Endometrial microvascular endothelial cells (primary cell): ENCODE data around the gene MRPL45. TPM values are rescaled to one million over a fixed set of nuclear protein-coding genes. Genes with fewer than 3 reads are reported as not detected.

ENCODE experiments used
- in situ Hi-C: cut with HindIII; loops from 2 replicates; pipeline ENCODE4 v1.10.0; 2017; ENCODE audit warnings: low sequenced_read_pairs, low pct_unique_long_range_greater_than_20kb; ENCODE audit errors: inconsistent ontology term
- total RNA-seq: library from RNA; depleted of rRNA; stranded (reverse); fragments of >200 nt; gene quantifications from one replicate; pipeline ENCODE4 v1.2.3, GENCODE V29; 2015; ENCODE audit errors: inconsistent ontology term

Gene MRPL45
- total RNA-seq, 1 donor from 2014 or later, result 35.7 TPM

DNA sequence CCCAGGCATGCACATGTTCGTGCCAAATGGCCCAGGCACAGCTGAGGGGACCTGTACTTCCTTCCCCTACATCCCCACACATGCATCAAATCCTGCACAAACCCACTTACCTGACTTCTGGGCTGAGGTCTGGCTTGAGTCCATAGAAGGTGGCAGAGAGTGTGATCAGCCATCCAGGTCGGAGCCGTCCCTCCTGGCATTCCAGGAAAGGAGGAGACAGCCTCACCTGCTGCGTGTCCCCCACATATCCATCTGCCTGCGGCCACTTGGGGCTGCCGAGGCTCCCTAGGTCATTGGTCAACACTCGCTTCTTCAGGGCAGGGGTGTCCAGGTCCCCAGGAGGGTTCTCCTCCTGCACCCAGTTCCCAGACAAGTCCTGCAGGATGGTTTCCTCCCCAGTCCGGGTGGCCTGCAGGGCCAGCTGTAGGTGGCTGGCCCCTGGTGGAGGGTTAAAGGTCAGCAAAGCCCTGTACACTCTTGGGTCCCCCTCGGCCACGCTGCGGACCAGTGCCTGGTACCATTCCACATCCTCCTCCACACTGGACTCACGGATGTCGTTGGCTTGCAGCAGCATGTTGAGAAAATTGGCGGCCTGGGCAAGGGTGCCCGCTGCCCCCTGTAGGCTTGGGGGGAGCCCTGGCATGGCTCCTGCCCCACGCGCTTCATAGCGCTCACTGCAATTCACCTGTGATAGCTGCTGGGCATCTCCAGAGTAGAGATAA, 46.1 kb downstream of the MRPL45 start:
- in situ Hi-C loops, result no loop called here

DNA sequence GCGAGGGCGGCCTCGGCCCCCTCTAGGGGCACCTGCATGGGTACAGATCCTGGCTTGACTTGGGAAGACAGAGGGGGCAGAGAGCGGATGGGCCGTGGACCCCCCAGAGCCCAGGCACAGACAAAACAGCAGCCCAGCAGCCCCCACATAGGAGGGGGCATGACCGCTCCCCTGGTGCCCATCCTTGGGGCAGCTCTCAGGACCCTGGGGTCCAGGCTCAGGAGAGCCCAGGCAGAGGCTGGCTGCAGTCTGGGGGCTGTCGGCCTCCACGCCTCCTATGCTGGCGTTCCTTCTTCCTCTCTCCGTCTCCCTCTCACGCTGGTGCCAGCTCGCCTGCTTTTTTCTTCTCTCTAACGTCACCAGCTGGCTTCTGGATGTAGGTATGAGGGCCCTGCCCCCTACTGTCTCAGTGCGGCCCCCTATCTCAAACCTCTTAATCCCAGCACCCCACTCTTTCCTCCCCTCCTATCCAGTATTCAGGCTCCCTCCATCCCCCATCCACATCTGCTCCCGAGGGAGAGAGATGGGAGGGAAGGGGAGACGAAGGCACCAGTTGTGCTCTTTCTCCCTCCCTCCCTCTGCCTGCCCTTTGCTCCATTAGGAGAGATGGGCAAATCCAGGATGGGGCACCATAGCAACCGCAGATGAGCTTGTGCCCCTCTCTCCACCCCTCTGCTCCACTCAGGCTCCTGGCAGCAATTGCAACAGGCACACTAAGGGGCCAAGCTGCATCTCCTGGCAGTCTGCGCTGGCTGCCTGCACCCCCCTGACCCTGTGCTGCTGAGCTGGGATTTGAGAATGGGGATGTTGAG, 46.8 kb downstream of the MRPL45 start, which contains the start of gene GPR179:
Gene GPR179, minus strand, starts transcription at position 349 of the 812 bp plus-strand sequence. Its CDS starts 167 bp downstream, at position 182.
- in situ Hi-C loops, result no loop called here

DNA sequence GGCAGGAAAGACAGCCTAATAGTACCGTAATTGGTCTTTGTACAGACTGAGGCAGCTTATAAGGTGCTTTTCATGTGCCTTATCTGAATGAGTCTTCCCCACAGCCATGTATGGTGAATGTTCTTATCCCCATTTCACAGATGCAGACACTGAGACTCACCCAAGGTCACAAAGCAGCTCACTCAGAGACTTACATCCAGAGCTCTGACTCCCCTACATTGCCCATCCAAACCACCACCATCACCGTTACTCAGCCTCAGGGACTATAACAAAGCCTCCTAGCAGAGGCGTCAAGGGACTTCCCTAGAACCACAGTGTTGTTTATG, 47.4 kb downstream of the MRPL45 start:
- in situ Hi-C loops, result no loop called here

DNA sequence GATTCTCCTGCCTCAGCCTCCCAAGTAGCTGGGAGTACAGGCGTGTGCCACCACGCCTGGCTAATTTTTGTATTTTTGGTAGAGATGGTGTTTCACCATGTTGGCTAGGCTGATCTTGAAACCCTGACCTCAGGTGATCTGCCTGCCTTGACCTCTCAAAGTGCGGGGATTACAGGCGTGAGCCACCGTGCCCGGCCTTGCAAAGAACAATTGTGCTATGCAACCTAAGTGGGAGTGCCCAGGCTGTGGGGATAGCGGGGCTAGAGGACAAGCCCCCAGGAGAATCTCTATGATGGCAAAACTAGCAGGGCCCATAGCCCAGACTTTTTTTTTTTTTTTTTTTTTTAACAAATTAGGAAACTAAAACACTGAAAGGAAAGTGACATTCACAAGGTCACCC, 48.8 kb downstream of the MRPL45 start:
- in situ Hi-C loops, result no loop called here

DNA sequence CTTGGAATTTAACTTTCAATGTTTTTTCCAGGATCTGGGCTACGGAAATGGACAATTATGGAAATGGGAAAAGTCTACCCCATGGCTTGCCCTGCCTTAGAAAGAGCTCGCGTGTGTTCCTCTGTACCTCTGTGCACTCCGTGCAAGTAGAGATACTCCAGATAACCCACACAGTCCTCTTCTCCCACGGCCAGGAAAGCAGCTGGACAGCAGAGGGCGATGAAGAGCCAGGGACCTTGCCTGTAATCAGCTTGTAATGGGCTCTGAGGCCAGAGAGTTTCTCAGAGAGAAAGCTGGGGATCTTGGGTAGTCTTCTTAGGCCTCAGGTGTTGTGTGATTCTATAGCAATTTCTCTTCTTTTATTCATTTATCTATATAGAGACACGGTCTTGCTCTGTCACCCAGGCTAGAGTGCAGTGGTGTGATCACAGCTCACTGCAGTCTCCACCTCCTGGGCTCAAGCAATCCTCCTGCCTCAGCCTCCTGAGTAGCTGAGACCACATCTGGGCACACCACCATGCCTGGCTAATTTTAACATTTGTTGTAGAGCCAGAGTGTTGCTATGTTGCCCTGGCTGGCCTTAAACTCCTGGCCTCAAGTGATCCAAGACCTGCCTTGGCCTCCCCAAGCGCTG, 52.2 kb downstream of the MRPL45 start:
- in situ Hi-C loops, result no loop called here

DNA sequence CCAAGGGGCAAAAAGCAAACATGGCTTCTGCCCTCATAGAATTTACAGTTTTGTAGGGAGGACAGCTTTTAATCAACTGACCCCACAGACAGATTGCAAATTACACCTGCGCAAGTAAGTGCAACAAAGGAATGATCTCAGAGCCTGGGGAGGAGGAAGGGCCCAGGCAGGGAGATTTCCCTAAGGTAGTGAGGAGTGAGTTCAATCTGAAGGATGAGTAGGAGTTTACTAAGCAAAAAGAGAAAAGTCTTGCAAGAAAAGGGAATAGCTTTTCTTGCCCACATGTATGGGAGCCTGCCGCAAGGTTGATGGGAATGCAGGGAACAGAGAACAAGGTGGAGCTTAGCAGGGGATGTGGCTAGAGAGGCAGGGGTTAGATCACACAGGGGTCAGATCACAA, 53.1 kb downstream of the MRPL45 start:
- in situ Hi-C loops, result no loop called here

DNA sequence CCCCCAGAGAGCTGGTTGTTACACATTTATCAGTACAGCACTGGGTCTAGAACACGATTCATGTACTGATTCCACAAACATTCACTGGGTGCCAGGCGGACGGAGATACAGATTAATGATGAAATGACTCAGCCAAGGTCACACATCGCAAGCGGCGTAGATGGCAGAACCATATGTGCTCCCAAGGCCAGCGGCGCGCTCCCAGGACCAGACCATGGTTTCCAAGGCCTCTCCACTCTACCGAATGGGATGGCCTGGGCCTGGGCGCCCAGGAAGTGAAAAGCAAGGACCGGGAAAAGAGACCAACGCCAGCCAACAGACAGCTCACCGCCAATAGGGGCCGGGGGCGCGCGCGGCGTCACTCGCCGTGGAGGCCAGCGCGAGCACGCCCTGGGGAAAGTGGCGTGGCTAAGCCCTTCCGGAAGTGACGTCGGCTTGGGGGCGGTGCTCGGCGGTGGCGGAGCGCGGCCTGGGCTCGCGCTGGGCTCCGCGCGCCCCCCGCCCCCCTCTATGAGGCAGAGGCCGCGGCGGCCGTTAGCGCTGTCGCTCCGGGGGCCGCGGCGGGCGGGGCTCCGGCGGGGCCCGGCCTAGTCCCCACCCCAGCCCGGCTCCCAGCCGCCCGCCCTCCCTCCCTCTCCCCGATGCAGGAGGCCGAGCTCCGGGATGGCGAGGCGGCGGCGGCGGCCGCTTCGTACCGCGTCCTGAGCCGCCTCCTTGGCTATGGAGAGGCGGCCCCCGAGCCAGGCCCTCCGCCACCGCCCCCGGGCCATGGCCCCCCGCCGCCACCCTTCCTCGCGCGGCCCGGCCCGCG, 54.6 kb downstream of the MRPL45 start, which contains the start of gene SOCS7:
Gene SOCS7, plus strand, starts transcription at position 433 of the 811 bp plus-strand sequence. Its CDS starts 209 bp downstream, at position 642.
- in situ Hi-C loops, result no loop called here

DNA sequence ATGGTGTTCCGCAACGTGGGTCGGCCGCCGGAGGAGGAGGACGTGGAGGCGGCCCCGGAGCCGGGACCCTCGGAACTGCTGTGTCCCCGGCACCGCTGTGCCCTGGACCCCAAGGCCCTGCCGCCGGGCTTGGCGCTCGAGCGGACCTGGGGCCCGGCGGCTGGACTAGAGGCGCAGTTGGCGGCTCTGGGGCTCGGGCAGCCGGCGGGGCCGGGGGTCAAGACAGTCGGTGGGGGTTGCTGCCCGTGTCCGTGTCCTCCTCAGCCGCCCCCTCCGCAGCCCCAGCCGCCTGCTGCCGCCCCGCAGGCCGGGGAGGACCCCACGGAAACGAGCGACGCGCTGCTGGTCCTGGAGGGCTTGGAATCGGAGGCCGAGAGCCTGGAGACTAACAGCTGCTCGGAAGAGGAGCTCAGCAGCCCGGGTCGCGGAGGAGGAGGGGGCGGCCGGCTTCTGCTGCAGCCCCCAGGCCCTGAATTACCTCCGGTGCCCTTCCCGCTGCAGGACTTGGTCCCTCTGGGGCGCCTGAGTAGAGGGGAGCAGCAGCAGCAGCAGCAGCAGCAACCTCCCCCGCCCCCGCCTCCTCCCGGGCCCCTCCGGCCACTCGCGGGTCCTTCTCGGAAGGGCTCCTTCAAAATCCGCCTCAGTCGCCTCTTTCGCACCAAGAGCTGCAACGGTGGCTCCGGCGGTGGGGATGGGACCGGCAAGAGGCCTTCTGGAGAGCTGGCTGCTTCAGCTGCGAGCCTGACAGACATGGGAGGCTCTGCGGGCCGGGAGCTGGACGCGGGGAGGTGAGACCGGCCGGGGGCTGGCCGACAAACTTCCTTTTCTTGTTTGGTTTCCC, 55.5 kb downstream of the MRPL45 start:
- in situ Hi-C loops, result no loop called here

DNA sequence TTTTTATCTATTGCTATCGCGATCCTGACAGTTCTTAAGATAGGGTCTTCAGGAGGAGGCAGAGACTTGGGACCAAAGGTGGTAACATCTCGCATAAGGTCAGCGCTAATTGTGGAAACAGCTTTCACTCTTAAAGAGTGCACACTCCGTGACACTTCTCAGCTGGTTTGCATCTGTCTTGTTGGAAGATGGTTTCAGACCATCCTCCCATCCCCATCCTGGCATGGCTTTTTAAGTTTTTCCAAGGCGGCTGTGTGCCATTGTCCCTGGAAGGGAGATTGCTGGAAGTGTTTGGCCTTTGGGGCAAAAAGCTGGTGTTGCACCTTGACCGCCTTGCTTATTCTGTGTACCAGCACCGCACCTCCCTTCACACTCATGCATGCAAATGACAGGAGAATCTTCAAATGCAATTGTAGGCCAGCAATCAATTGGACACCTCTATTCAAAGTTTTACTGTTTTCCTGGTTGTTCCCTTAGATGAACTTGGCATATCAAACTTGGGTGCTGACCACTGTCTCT, 56.2 kb downstream of the MRPL45 start:
- in situ Hi-C loops, result no loop called here

DNA sequence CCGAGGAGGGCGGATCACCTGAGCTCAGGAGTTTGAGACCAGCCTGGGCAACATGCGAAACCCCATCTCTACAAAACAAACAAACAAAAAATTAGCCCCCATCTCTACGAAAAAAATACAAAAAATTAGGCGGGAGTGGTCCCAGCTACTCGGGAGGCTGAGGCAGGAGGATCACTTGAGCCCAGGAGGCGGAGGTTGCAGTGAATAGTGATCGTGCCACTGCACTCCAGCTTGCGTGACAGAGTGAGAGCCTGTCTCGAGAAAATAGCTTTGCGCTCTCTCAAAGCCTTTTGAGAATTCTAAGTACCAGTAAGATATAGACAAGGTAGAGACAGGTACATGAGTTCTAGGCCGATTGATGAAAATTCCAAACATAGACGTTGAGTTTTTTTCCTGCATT, 56.7 kb downstream of the MRPL45 start:
- in situ Hi-C loops, result no loop called here

DNA sequence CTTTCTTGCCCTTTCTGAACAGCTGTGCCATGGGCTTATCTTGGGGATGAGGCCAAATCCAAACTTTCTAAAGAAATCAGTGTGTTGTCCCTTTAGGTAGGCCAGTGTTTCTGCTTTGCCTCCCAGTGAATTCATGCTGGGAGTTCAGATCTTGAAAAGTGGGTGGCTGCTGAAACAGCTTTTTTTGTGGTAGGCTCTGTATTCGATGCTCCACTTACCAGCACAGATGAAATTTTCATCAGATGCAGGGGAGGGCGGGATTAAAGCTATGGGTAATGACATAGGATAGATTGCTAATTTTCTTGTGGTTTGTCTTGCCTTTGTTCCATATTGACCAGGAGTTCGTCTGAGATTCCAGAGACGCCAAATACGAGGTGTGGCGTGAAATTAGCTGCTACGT, 57.5 kb downstream of the MRPL45 start:
- in situ Hi-C loops, result no loop called here

DNA sequence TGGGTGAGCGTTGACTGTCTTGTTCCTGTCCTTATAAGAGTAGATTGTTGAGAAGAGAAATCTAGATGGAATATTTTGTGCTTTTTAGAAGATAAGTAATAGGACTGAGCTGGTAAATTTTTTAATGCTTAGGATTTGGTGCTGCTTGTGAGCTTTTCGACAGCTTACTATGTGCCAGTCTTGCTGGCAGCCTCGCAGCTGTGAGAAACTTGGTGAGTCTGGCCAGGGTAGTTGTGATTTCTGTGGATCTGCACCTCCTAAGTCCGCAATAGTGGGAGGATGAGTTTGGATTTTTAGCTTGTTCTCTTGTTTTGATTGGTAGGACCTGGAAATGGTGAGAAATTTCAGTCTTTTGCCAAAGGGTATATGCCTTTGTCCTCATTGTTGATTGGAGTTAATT, 58.3 kb downstream of the MRPL45 start:
- in situ Hi-C loops, result no loop called here

DNA sequence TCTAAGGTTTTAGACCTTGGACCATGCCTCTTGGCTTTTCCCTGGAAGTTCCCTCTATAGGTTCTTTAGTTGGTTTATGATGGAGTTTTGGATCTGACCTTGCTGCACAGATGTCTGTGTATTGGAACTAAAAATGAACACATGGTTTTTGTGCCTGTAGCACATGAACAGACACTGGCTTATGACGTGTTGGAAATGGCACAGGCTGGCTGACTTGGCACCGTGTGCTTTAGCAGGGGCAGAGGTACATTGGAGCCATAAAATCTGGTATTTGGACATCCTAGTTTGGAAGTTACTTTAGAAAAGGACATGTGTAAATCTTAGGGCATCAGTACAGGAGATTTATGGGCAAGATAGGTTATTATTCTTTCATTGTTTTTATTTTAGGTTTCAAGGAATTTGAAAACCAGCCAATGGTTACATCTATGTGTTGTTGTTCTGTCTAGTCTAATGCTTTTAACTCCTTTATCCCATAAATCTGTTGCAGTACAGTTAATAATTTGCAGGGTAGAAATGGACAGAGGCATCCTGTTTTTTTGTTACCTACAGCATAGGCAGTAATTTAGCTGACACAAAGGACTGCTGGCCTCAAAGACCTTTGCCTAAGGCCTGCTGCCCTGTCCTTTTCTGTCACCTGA, 60.6 kb downstream of the MRPL45 start:
- in situ Hi-C loops, result no loop called here

DNA sequence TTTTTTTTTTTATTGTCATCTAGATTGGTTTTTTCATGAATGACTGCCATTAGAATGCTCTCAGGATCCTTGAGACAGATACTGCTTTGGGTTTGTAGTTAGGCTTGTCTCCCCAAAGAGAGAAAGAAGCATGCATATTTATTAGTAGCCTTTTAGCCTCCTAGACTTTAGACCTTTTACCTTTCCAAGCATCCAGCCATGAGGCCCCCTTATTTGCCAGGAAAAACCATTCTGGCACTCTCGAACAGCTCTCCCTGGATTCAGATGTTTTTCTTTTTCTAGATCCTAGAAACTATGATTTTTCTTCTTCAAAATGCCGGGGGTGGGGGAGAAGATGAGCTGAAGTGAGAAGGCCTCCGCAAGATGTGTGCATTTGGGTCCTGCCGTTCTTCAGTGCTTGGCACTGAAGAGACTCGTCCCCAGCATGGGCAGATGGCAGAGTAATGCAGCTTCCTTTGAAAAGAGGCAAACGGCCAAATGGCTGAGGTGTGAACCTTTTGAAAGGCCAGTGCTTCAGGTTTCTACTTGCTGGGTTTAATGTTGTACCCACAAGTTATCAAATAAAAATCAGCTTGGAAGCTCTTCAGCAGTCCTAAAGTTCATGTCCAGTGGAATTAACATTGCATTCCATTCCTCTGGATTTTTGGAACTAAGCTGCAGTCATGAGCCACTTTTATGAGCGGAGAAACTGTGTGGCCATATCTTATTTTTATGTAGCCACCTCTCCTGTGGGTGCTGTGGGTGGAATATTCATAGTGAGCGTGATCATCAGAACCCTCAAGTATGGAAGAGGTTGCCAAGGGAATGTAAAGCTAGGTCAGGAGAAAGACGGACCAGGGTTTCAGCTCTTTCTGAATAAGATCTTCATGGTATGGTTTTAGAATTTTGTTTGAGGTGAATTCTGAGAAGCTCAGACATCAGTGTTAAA, 61.9 kb downstream of the MRPL45 start:
- in situ Hi-C loops, result no loop called here

DNA sequence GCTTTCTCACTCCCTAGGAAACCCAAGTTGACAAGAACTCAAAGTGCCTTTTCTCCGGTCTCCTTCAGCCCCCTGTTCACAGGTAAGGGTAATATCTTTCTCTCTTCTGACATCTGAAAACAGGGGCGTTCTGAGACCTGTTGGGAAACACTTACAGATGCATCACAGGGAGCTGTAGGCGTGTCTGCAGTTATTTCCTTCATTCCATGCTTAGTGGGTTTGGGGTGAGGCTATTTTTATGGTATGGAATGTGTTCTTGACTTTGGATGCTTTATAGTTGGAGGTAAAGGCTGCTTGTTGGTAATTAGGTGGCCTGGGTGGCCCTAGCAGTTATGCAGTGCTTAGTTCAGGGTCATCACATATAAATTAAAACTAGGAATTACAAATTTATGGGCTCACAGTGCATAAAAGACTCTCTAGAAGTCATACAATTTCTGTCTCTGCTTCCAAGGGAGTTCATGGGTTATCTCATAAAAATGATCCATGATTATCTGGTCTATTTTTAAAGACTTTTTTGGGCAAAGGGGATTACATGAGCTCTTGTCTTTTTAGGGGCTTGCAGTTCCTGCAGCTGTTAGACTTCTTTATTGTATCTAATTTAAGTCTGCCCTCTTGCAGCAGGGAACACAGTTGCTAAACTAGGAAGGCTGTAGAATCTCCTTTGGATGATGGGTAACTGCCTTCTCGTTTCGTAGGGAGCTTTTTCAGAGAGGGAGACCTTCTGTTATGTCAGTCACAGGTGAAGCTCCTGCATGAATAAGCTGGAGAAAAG, 64.9 kb downstream of the MRPL45 start:
- in situ Hi-C loops, result no loop called here

DNA sequence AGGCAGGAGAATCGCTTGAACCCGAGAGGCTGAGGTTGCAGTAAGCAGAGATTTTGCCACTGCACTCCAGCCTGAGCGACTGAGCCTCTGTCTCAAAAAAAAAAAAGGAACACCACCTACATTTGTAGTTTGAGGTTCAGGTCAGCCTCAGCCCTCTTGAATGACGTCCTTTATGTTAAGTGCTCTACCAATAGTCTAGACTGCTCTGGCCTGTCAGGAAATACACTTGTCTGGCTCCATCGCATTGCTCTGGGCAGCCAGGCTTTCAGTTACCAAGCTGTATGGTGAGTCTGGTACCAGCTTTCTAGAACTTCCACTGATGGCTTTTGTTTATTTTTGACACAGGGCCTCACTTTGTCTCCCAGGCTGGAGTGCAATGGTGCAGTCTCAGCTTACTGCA, 66.0 kb downstream of the MRPL45 start:
- in situ Hi-C loops, result no loop called here
